ENCODE results near the gene SLC6A18. TPM values are rescaled to one million over a fixed set of nuclear protein-coding genes. Genes with fewer than 3 reads are reported as not detected.
"Not testable (repeated sequence)": the region's sequence is repeated elsewhere in the genome, so short reads cannot be mapped to it uniquely, and the experiment has no call there.

SLC6A18 gene
- total RNA-seq, 4 donors from 2014 or later = not detected

DNA sequence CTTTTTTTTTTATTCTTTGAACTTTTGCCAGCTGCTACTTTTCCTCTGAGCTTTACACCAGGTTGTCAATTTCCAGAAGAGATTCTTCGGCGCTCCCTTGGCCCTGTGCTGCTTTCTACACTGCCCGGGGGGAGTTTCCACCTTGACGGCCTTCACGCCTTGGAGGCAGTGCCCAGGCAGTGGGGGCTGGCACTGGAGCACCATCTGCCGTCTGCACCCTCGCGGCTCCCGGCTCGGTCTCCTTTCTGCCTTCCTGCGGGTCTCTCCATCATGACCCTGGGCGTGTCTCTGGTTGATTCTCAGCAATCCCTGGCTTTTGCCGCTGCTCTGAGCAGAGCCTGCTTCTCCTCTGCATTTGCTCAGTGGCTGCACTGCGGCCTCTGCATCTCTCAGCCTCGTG, 2.9 kb downstream of the SLC6A18 start:
- Histone ChIP-seq H3K4me3 (no peak overlapping the region), H3K4me1 (no peaks in the 10 kb centered on the region), H3K36me3 (no peaks in the 10 kb centered on the region), H3K27ac (no peak overlapping the region), H3K27me3 (peaks cover 0 to 72% (median 0%) of the 10 kb centered on the region in 4 donors), H3K9me3 (no peaks in the 10 kb centered on the region)
- WGBS, 2 donors = 55 to 59% methylated on average over 14 to 15 of the region's 15 CpGs
- TF ChIP-seq CTCF (IDR thresholded peaks at IDR 0.05) (no peak), POLR2A (IDR thresholded peaks at IDR 0.05) (no peak)
- no peak for DNase-seq
- intact Hi-C loops (cut with DNase I) = no loop called here

DNA sequence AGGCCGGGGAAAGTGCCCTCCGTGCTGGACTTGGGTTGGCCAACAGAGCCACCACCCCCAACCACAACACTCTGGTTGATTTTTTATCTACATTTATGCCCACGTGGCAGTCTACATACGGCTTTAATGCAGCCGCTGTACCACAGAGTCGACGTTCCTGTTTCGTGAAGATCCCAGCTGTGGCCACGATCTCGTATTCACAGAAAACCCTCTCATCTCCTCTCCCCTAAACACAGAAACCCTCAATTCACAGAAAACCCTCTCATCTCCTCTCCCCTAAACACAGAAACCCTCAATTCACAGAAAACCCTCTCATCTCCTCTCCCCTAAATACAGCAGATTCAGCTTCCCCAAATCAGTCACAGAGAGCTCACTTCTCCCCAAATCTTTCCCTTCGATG, 3.8 kb downstream of the SLC6A18 start:
- H3K36me3 ChIP-seq; DNase-seq; intact Hi-C loops (cut with DNase I); H3K27ac ChIP-seq; H3K4me1 ChIP-seq; H3K4me3 ChIP-seq; H3K9me3 ChIP-seq: not testable (repeated sequence)
- WGBS, 2 donors = 70 to 80% methylated on average over 11 of the region's 11 CpGs
- peaks cover 0 to 72% (median 0%) of the 10 kb centered on the region in 4 donors for H3K27me3 ChIP-seq

- no peak overlapping the region for H3K27ac ChIP-seq
- intact Hi-C loops (cut with DNase I) = no loop called here
- H3K4me1 ChIP-seq = no peaks in the 10 kb centered on the region
- TF ChIP-seq CTCF (IDR thresholded peaks at IDR 0.05) = no peak
- no peak for TF ChIP-seq POLR2A (IDR thresholded peaks at IDR 0.05)
- peaks cover 0 to 70% (median 0%) of the 10 kb centered on the region in 4 donors for H3K27me3 ChIP-seq
- no peaks in the 10 kb centered on the region for H3K36me3 ChIP-seq
- WGBS, 2 donors = 17 to 32% methylated on average over 7 of the region's 7 CpGs
- no peak for DNase-seq
- no peak overlapping the region for H3K4me3 ChIP-seq
- peaks cover 0 to 2% (median 0%) of the 10 kb centered on the region in 3 donors for H3K9me3 ChIP-seq
These were observed 4.6 kb downstream of the SLC6A18 start for GRCh38 chr5:1229822-1230221.

DNA sequence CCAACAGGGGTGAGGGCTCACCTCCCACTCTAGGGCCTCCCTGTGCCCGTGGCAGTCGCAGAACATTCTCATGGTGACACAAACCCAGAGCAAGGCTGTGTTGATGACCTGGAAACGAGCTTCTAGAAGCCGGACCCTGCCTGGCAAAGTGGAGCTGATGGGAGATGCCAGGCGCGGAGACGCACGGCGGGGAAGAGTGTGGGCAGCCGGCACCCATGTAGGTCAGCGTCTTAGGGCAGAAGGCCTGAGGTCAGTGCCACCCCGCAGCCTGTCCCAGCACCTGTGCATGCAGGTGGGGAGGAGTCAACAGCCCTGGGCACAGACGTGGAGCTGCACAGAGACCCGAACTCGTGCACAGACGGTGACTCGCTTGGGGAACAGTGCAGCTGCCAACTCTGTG, 5.4 kb downstream of the SLC6A18 start:
- H3K4me3 ChIP-seq = no peak overlapping the region
- peaks cover 0 to 64% (median 0%) of the 10 kb centered on the region in 4 donors for H3K27me3 ChIP-seq
- no peaks in the 10 kb centered on the region for H3K36me3 ChIP-seq
- no peak overlapping the region for H3K27ac ChIP-seq
- no peak for DNase-seq
- WGBS, 2 donors = 81% methylated on average over 11 of the region's 17 CpGs; no CpG with 5 or more reads in 1 of the 2 donors
- no peaks in the 10 kb centered on the region for H3K4me1 ChIP-seq
- TF ChIP-seq CTCF (IDR thresholded peaks at IDR 0.05) (no peak), POLR2A (IDR thresholded peaks at IDR 0.05) (no peak)
- H3K9me3 ChIP-seq = peaks cover 0 to 9% (median 0%) of the 10 kb centered on the region in 3 donors
- intact Hi-C loops (cut with DNase I) = no loop called here

DNA sequence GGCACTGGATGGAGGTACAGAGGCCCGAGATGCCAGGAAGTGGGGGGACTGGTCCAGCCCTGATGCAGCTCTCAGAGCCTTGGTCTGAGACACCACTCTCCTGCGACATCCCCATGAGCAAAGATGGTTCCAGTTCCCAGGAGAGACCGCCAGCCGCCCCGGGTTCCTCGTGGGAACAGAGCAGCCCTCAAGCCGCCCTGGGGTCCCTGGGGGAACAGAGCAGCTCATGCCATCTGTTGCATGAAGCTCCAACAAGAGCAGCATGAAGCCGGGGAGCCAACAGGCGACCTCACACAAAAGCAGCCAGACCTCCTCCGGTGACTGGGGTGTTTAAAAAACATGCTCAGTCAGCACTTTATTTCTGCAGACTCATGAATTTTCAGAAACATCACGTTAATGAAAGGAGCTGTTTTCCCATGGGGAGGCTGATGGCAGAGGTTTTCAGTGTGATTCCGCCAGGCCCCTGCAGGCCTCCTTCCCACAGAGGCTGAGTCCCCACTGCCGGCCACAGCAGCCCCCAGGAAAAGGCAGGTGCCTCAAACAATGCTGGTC, 6.2 kb downstream of the SLC6A18 start:
- Histone ChIP-seq H3K27me3 (peaks cover 0 to 55% (median 0%) of the 10 kb centered on the region in 4 donors), H3K4me3 (no peak overlapping the region), H3K9me3 (peaks cover 0 to 18% (median 5%) of the 10 kb centered on the region in 3 donors), H3K4me1 (no peaks in the 10 kb centered on the region), H3K27ac (no peak overlapping the region), H3K36me3 (no peaks in the 10 kb centered on the region)
- no peak for DNase-seq
- TF ChIP-seq CTCF (IDR thresholded peaks at IDR 0.05) (no peak), POLR2A (IDR thresholded peaks at IDR 0.05) (no peak)
- 64 to 67% methylated on average over 3 to 10 of the region's 13 CpGs for WGBS, 2 donors
- intact Hi-C loops (cut with DNase I) = no loop called here

- Histone ChIP-seq H3K4me1 (no peaks in the 10 kb centered on the region), H3K4me3 (no peak overlapping the region), H3K27ac (no peak overlapping the region), H3K9me3 (peaks cover 0 to 20% (median 7%) of the 10 kb centered on the region in 3 donors), H3K27me3 (peaks cover 0 to 50% (median 0%) of the 10 kb centered on the region in 4 donors), H3K36me3 (no peaks in the 10 kb centered on the region)
- TF ChIP-seq POLR2A (IDR thresholded peaks at IDR 0.05) = no peak
- TF ChIP-seq CTCF (IDR thresholded peaks at IDR 0.05) = no peak
- no peak for DNase-seq
- intact Hi-C loops (cut with DNase I) = no loop called here
- 87% methylated on average over 3 of the region's 25 CpGs; no CpG with 5 or more reads in 1 of the 2 donors for WGBS, 2 donors
These were observed 7.6 kb downstream of the SLC6A18 start for GRCh38 chr5:1232780-1233179.

Data from esophagus squamous epithelium (tissue), 5 donors.